OCI-LY1 (cell line): ENCODE measurements around the gene PTPRT.

Experiments used
- EZH2 ChIP-seq: fragments of 200-600 bp; sonication (generic), shearing (Covaris generic); IDR thresholded peaks from 2 replicates; pipeline ENCODE4 v1.8.0; 2017; ENCODE audit warnings: borderline replicate concordance, mixed run types, mild to moderate bottlenecking, antibody characterized with exemption, low read length, moderate library complexity, mixed read lengths
- TF ChIP-seq, protein P1 (sequence below): fragments of 200-600 bp; sonication (generic), shearing (Covaris generic); IDR thresholded peaks from 2 replicates; pipeline ENCODE4 v1.5.1; 2017; ENCODE audit warnings: mild to moderate bottlenecking, antibody characterized with exemption, low read length, moderate library complexity, mixed read lengths

DNA sequence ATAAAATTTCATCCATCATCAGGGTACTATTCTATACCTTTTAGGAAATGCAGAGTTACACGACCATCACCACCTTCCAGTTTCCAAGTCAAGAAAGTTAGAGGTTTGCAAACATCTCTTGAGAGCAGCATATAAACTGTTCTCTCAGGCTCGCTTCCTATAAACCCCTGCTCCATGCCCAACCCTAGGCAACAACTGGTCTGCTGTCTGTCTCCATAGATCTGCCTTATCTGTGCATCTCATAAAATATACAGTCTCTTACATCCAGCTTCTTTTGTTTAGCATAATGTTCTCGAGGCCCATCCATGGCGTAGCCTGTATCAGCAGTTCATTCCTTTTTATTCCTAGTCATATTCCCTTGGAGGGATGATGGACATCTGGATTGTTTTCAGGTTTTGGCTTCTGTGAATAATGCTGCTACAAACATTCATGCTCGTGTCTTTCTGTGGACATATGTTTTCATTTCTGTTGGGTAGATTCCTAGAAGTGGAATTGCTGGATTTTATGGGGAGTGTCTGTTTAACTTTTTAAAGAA, 6.1 kb downstream of the PTPRT start:
- TF ChIP-seq, protein P1, sequence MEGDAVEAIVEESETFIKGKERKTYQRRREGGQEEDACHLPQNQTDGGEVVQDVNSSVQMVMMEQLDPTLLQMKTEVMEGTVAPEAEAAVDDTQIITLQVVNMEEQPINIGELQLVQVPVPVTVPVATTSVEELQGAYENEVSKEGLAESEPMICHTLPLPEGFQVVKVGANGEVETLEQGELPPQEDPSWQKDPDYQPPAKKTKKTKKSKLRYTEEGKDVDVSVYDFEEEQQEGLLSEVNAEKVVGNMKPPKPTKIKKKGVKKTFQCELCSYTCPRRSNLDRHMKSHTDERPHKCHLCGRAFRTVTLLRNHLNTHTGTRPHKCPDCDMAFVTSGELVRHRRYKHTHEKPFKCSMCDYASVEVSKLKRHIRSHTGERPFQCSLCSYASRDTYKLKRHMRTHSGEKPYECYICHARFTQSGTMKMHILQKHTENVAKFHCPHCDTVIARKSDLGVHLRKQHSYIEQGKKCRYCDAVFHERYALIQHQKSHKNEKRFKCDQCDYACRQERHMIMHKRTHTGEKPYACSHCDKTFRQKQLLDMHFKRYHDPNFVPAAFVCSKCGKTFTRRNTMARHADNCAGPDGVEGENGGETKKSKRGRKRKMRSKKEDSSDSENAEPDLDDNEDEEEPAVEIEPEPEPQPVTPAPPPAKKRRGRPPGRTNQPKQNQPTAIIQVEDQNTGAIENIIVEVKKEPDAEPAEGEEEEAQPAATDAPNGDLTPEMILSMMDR, result no peak
- no peak for TF ChIP-seq EZH2
